ENCODE measurements around the gene TSPYL1.

TSPYL1 gene

GRCh38 chr6:116268589-116269293, 11.0 kb downstream of the TSPYL1 start:
- no peak overlapping the region for H3K27ac ChIP-seq (replicated peaks)
- peak; percentile 54 to 56 for DNase-seq (ENCODE audit: low read depth in 1 of 2, low spot score in 1 of 2)
- no peak overlapping the region for H3K4me3 ChIP-seq (replicated peaks; ENCODE audit: insufficient read depth, low read length)
- TF ChIP-seq CTCF (IDR thresholded peaks at IDR 0.05; ENCODE audit: insufficient read depth, low read length) = peak; percentile 75
- no peak for TF ChIP-seq POLR2AphosphoS5 (IDR thresholded peaks at IDR 0.05; ENCODE audit: low read depth)
- TF ChIP-seq SPI1 (IDR thresholded peaks at IDR 0.05; ENCODE audit: borderline replicate concordance, low read depth) = peak; percentile 58; the same call in 1 of the 2 replicates
- no peaks in the 10 kb centered on the region for H3K27me3 ChIP-seq (ENCODE audit: insufficient read depth, poor library complexity, severe bottlenecking)

- no peaks in the 10 kb centered on the region for H3K27me3 ChIP-seq (ENCODE audit: insufficient read depth, poor library complexity, severe bottlenecking)
- no peak overlapping the region for H3K27ac ChIP-seq (replicated peaks)
- no peak for TF ChIP-seq POLR2AphosphoS5 (IDR thresholded peaks at IDR 0.05; ENCODE audit: low read depth)
- TF ChIP-seq CTCF (IDR thresholded peaks at IDR 0.05; ENCODE audit: insufficient read depth, low read length) = no peak
- TF ChIP-seq GABPA (IDR thresholded peaks at IDR 0.05; ENCODE audit: low read depth) = no peak
- no peak for TF ChIP-seq SPI1 (IDR thresholded peaks at IDR 0.05; ENCODE audit: borderline replicate concordance, low read depth)
- TF ChIP-seq REST (IDR thresholded peaks at IDR 0.05; ENCODE audit: insufficient replicate concordance, low read depth) = no peak
- H3K4me3 ChIP-seq (replicated peaks; ENCODE audit: insufficient read depth, low read length) = no peak overlapping the region
- DNase-seq (ENCODE audit: low read depth in 1 of 2, low spot score in 1 of 2) = no peak
Observed at GRCh38 chr6:116267836-116268588, 11.7 kb downstream of the TSPYL1 start.

- H3K27me3 ChIP-seq (ENCODE audit: insufficient read depth, poor library complexity, severe bottlenecking) = no peaks in the 10 kb centered on the region
- H3K27ac ChIP-seq (replicated peaks) = no peak overlapping the region
- no peak for TF ChIP-seq CTCF (IDR thresholded peaks at IDR 0.05; ENCODE audit: insufficient read depth, low read length)
- TF ChIP-seq GABPA (IDR thresholded peaks at IDR 0.05; ENCODE audit: low read depth) = no peak
- TF ChIP-seq SPI1 (IDR thresholded peaks at IDR 0.05; ENCODE audit: borderline replicate concordance, low read depth) = no peak
- TF ChIP-seq POLR2AphosphoS5 (IDR thresholded peaks at IDR 0.05; ENCODE audit: low read depth) = no peak
- no peak for TF ChIP-seq REST (IDR thresholded peaks at IDR 0.05; ENCODE audit: insufficient replicate concordance, low read depth)
- no peak overlapping the region for H3K4me3 ChIP-seq (replicated peaks; ENCODE audit: insufficient read depth, low read length)
- DNase-seq (ENCODE audit: low read depth in 1 of 2, low spot score in 1 of 2) = no peak
Observed at GRCh38 chr6:116266803-116267202, 12.9 kb downstream of the TSPYL1 start.

Measured in HL-60 (cell line).